ACC112 (cell line): Measurements from ENCODE around the gene FAM3A.
"Not testable (repeated sequence)": the region's sequence is repeated elsewhere in the genome, so short reads cannot be mapped to it uniquely, and the experiment has no call there.

ENCODE experiments used
- H2AFZ ChIP-seq: fragments of 200-600 bp; sonication (generic); one replicate; pipeline ENCODE4 v1.6.0; 2017; ENCODE audit warnings: antibody characterized with exemption, low read length; ENCODE audit not compliant: unreplicated experiment
- H3K27ac ChIP-seq: fragments of 200-600 bp; sonication (generic); 2 replicates; pipeline ENCODE4 v1.5.1; 2014; ENCODE audit warnings: low read depth, mild to moderate bottlenecking, antibody characterized with exemption, low read length, moderate library complexity
- H3K27me3 ChIP-seq: fragments of 200-600 bp; sonication (generic); 2 replicates; pipeline ENCODE4 v1.6.1; 2014; ENCODE audit warnings: mild to moderate bottlenecking, antibody characterized with exemption, low read length, moderate library complexity, mixed read lengths; ENCODE audit not compliant: insufficient read depth
- H3K36me3 ChIP-seq: fragments of 200-600 bp; sonication (generic); 2 replicates; pipeline ENCODE4 v1.6.1; 2016; ENCODE audit warnings: mild to moderate bottlenecking, antibody characterized with exemption, low read length, moderate library complexity, mixed read lengths; ENCODE audit not compliant: insufficient read depth
- H3K4me1 ChIP-seq: fragments of 200-600 bp; sonication (generic); one replicate; pipeline ENCODE4 v1.6.1; 2016; ENCODE audit warnings: low read length, mixed read lengths; ENCODE audit not compliant: insufficient read depth, unreplicated experiment, control insufficient read depth
- H3K4me3 ChIP-seq: fragments of 200-600 bp; sonication (generic); 2 replicates; pipeline ENCODE4 v1.5.1; 2014; ENCODE audit warnings: mild to moderate bottlenecking, low read depth, low read length
- H3K79me2 ChIP-seq: fragments of 200-600 bp; sonication (generic); one replicate; pipeline ENCODE4 v1.6.0; 2016; ENCODE audit warnings: low read length; ENCODE audit not compliant: control insufficient read depth, unreplicated experiment, insufficient read depth

Gene FAM3A

DNA sequence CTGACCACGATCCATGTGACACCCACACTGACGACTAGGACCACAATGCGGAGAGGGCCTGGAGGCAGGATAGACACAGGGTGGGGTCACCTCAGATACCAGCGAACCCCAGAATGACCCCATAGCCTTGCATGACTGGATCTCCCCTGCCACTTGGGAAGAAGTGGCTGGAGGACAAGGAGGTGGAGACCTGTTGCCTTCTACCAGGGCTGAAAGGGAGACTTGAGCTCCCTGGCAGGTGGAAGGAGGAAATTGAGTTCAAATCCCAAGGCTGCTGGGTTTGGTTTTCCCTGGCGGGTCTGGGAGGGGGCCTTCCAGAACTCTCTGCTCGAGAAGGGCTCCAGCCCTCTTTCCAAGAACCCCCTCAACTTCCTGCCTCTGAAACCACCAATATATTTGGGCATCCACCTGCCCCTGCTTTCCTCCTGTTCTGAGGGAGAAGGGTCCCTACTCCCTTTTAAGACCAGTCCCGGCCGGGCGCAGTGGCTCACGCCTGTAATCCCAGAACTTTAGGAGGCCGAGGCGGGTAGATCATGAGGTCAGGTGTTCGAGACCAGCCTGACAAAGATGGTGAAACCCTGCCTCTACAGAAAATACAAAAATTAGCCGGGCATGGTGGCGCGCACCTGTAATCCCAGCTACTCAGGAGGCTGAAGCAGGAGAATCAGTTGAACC, 3.0 kb downstream of the FAM3A start:
- Histone ChIP-seq H3K36me3 (no peaks in the 10 kb centered on the region), H3K79me2 (peaks cover 8% of the 10 kb centered on the region), H3K4me3 (no peak overlapping the region), H3K4me1 (no peaks in the 10 kb centered on the region), H2AFZ (no peak overlapping the region), H3K27me3 (no peaks in the 10 kb centered on the region), H3K27ac (no peak overlapping the region)

DNA sequence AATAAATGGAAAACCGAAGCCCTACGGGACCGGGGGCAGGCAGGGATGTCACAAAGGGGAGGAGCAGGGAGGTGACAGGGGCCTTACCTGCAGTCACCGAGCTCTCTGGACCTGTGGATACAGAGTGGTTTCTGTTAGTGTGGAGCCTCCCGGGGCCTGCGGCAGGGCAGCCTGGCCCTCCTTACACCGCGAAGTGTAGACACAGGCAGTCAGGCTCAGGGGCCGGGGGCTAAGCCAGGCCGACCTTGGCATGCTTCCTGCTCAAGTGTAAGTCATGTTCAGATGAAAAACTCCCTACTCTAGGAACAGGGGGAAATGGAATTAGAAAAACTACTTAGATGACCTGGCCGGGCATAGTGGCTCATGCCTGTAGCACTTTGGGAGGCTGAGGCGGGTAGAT, 4.3 kb downstream of the FAM3A start:
- peaks cover 8% of the 10 kb centered on the region for H3K79me2 ChIP-seq
- H3K27ac ChIP-seq, result no peak overlapping the region
- no peaks in the 10 kb centered on the region for H3K27me3 ChIP-seq
- no peaks in the 10 kb centered on the region for H3K4me1 ChIP-seq
- no peaks in the 10 kb centered on the region for H3K36me3 ChIP-seq
- no peak overlapping the region for H3K4me3 ChIP-seq
- no peak overlapping the region for H2AFZ ChIP-seq

DNA sequence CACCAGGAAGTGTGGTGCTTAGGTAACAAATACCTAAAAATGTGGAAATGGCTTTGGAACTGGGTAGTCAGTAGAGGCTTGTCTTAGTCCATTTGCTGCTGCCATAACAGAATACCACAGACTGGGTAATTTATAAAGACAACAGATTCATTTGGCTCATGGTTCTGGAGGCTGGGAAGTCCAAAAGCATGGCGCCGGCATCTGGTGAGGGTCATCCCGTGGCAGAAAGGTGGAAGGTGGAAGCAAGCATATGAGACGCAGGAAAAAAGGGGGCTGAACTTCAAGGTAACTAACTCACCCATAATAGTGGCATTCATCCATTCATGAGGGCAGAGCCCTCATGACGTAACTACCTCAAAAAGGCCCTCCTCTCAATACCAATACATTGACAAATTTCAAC, 6.6 kb downstream of the FAM3A start:
- H3K27ac ChIP-seq, result no peak overlapping the region
- H3K36me3 ChIP-seq, result no peaks in the 10 kb centered on the region
- H2AFZ ChIP-seq, result no peak overlapping the region
- H3K79me2 ChIP-seq, result no peaks in the 10 kb centered on the region
- H3K27me3 ChIP-seq, result no peaks in the 10 kb centered on the region
- no peak overlapping the region for H3K4me3 ChIP-seq
- H3K4me1 ChIP-seq, result peaks cover 12% of the 10 kb centered on the region

DNA sequence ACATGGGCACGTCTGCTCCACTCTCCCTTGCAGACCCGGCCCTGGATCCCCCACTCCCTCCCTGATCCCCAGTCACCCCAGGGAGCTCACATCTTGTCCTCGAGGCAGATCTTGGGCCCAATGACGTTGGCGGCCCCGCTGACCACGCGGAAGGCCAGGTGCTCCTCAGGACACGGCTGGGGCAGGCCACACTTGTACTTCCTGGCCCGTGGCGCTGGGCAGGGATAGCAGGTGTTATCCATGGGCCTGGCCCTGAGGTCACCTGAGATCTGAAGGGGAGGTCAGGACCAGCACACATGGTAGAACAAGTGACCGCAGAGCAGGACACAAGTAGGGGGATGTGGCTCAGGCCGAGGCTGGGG, 7.7 kb downstream of the FAM3A start:
- Histone ChIP-seq H2AFZ (no peak overlapping the region), H3K27ac (no peak overlapping the region), H3K36me3 (no peaks in the 10 kb centered on the region), H3K4me1 (peaks cover 12% of the 10 kb centered on the region), H3K27me3 (no peaks in the 10 kb centered on the region), H3K79me2 (no peaks in the 10 kb centered on the region), H3K4me3 (no peak overlapping the region)

DNA sequence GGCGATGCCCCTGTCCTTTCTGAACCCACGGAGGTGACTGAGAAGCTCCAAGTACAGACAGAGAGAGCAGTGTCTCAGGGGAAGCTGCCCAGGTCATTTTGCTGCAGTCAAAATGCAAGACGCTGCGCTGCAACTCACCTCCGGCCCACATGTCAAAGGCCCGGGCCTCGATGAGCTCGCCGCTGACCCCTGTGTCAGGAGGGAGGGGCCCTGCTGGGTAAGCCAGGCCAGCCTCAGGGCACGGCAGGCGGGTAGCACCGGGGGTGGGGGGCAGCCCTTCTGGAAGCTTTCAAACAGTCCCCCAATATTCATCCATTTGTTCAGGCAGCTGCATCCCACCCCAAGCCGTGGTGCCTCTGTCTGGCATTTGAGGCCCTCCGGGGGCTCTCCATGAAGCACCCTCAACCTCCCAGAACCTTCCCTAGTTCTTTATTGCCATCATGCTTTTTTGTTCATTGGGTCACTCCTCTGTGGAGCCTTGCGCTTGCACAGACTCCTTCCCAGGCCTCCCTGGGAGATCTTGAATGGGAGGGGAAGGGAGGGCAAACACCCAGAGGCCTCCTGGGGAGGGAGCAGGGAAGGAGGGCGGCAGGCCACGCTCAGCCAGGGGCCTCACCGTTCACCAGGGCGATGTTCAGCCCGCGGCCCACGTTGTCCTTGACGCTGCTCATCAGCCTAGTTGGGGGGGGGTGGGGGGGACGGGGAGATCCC, 8.2 kb downstream of the FAM3A start:
- Histone ChIP-seq H3K27me3 (no peaks in the 10 kb centered on the region), H3K36me3 (no peaks in the 10 kb centered on the region), H3K4me1 (peaks cover 12% of the 10 kb centered on the region), H2AFZ (no peak overlapping the region), H3K27ac (no peak overlapping the region), H3K4me3 (no peak overlapping the region), H3K79me2 (no peaks in the 10 kb centered on the region)

DNA sequence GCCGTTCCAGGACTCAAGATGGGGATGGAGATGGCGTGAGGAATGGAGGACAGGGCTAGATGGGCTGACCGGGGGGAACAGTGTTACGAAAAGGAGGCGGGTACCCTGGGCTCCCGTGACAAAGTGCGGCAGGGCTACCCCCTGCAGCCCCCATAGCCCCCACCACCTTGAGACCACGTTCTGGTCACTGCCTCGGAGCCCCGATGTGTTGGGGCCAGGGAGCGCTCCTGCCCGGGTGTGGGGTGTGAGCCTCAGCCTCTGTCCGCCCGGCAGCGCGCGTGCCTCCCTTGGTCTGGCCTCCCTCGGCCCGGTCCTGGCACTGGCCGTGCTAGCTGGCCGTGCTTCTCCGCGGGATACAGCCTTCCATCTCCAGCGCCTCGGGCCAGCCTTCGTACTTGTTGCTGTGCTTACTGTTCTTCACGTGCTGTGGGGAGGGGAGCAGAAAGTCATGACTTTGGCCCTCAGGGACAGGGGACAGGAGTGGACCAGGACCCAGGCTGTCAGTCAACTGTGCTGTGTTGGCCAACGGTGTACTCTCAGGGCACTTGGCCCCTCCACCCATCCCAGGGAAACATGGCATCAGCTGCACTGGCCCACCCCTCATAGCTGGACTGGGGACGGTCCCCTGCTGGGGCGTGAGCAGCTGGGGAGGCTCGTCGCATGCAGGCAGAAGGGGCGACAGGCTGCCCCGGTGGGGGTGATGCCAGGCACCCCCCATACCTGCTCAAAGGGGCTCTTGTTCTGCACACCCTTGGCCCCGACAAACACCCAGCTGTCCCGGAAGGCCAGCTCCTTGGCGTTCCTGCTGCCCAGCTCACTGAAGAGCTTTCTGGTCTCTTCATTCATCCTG, 9.3 kb downstream of the FAM3A start:
- no peaks in the 10 kb centered on the region for H3K27me3 ChIP-seq
- no peaks in the 10 kb centered on the region for H3K79me2 ChIP-seq
- H3K4me1 ChIP-seq, result peaks cover 12% of the 10 kb centered on the region
- H3K27ac ChIP-seq, result no peak overlapping the region
- no peak overlapping the region for H3K4me3 ChIP-seq
- H3K36me3 ChIP-seq, result no peaks in the 10 kb centered on the region
- no peak overlapping the region for H2AFZ ChIP-seq

DNA sequence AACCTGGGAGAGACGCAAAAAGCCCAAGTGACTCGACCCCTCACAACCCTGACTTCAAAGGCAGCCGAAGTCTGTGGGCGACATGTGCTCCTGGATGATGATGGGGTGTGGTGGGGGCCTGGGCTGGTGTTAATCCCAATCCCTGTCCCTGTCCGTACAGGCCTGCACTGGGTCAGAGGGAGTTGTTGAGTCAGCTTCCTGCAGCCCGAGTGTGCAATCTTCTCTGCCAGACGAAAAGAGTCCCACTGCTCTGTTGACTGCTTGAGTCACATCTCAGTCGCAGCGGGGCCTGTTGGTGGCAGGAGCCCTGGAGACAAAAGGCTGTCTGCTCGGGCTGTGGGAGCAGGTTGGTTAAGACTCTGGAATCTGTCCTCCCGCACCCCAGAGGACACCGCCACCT, 10.3 kb downstream of the FAM3A start:
- H2AFZ ChIP-seq, result no peak overlapping the region
- no peaks in the 10 kb centered on the region for H3K79me2 ChIP-seq
- H3K4me1 ChIP-seq, result peaks cover 12% of the 10 kb centered on the region
- no peaks in the 10 kb centered on the region for H3K36me3 ChIP-seq
- H3K4me3 ChIP-seq, result no peak overlapping the region
- peak overlapping the region; percentile 52 for H3K27ac ChIP-seq
- H3K27me3 ChIP-seq, result no peaks in the 10 kb centered on the region

DNA sequence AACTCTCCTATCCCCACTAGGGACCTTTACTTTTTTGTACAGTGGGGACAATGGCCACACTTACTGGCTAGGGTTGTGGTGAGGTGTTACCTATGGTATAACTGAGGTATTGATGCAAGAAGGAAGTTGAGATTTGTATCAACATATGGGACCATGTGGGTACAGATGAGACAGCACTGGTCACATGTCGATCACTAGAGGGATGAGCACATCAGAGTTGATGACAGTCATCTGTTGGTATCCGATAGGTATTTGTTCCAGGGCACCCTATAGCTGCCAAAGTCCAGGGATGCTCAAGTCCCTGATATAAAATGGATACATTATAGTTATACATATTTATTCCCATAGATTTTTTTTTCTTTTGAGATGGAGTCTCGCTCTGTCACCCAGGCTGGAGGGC, 13.0 kb downstream of the FAM3A start:
- Histone ChIP-seq H3K4me1 (peaks cover 12% of the 10 kb centered on the region), H3K36me3 (no peaks in the 10 kb centered on the region), H2AFZ (no peak overlapping the region), H3K27me3 (no peaks in the 10 kb centered on the region), H3K4me3 (no peak overlapping the region), H3K27ac (no peak overlapping the region), H3K79me2 (no peaks in the 10 kb centered on the region)

DNA sequence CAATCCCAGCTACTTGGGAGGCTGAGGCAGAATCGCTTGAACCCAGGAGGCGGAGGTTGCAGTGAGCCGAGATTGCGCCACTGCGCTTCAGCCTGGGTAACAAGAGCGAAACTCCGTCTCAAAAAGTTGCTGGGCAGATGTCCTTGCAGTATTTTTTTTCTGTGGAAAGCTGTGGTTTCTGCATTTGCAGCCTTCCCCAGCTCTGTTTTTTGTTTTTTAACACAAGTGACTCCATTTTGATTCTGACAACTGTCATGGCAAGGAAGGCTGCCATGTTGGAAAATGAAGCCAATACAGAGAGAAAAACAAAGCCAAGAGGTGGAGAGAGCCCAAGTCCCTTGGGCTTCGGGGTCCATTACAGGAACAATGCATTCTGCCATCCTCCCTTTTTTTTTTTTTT, 13.9 kb downstream of the FAM3A start:
- H3K36me3 ChIP-seq, result no peaks in the 10 kb centered on the region
- no peak overlapping the region for H2AFZ ChIP-seq
- no peaks in the 10 kb centered on the region for H3K79me2 ChIP-seq
- no peak overlapping the region for H3K27ac ChIP-seq
- H3K4me1 ChIP-seq, result peaks cover 13% of the 10 kb centered on the region
- no peak overlapping the region for H3K4me3 ChIP-seq
- no peaks in the 10 kb centered on the region for H3K27me3 ChIP-seq

DNA sequence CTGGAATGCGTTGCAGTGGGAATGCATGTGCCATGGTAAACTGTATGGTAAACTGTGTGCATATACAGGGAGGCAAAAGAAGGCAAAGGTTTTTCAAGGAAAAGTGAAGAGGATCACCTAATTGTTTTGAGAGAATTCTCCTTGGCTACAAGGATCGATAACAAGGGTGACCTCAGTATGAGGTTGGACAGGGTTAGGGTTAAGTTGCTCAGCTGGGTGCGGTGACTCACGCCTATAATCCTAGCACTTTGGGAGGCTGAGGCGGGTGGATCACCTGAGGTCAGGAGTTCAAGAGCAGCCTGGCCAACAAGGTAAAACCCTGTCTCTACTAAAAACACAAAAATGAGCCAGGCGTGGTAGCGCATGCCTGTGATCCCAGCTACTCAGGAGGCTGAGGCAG, 14.6 kb downstream of the FAM3A start:
- H3K36me3 ChIP-seq, H3K4me3 ChIP-seq, H3K27ac ChIP-seq, H2AFZ ChIP-seq, H3K27me3 ChIP-seq, H3K79me2 ChIP-seq: not testable (repeated sequence)
- peaks cover 16% of the 10 kb centered on the region for H3K4me1 ChIP-seq
